ENCODE data around the gene PNPLA2. TPM values are rescaled to one million over a fixed set of nuclear protein-coding genes. Genes with fewer than 3 reads are reported as not detected.

Gene PNPLA2
- total RNA-seq, 4 donors from 2014 or later = 256 to 543 (median 355) TPM

GRCh38 chr11:823441-824291, 5.0 kb downstream of the PNPLA2 start:
- ATAC-seq (ENCODE audit: low FRiP score) (no peak), DNase-seq (ENCODE audit: low spot score) (no peak)
- no peak for TF ChIP-seq CTCF (IDR thresholded peaks at IDR 0.05)

- TF ChIP-seq CTCF (IDR thresholded peaks at IDR 0.05) = no peak
- no peak for DNase-seq (ENCODE audit: low spot score)
- ATAC-seq (ENCODE audit: low FRiP score) = no peak
These were observed 5.7 kb downstream of the PNPLA2 start for GRCh38 chr11:824292-824880.

- DNase-seq (ENCODE audit: low spot score) (no peak), ATAC-seq (ENCODE audit: low FRiP score) (no peak)
- TF ChIP-seq CTCF (IDR thresholded peaks at IDR 0.05) = no peak
These were observed 6.2 kb downstream of the PNPLA2 start for GRCh38 chr11:824942-825341.

- TF ChIP-seq CTCF (IDR thresholded peaks at IDR 0.05) = no peak
- ATAC-seq (ENCODE audit: low FRiP score) (no peak), DNase-seq (ENCODE audit: low spot score) (no peak)
These were observed 6.9 kb downstream of the PNPLA2 start for GRCh38 chr11:825366-826226.

- DNase-seq (ENCODE audit: low spot score) (no peak), ATAC-seq (ENCODE audit: low FRiP score) (no peak)
- no peak for TF ChIP-seq CTCF (IDR thresholded peaks at IDR 0.05)
These were observed 7.5 kb downstream of the PNPLA2 start for GRCh38 chr11:826227-826621.

- TF ChIP-seq CTCF (IDR thresholded peaks at IDR 0.05) = no peak
- ATAC-seq (ENCODE audit: low FRiP score) = no peak
These were observed 8.1 kb downstream of the PNPLA2 start for GRCh38 chr11:826836-827145.

More at GRCh38 chr11:826836-827145, 8.1 kb downstream of the PNPLA2 start:
- no peak for DNase-seq (ENCODE audit: low spot score)
